ENCODE data around the gene GPC6. TPM values are rescaled to one million over a fixed set of nuclear protein-coding genes. Genes with fewer than 3 reads are reported as not detected.

GPC6 gene
- total and polyA plus RNA-seq, 4 donors, result 5.0 to 37.4 (median 18.9) TPM

- 31 to 44% methylated on average over 3 of the region's 3 CpGs for WGBS, 2 donors
- Histone ChIP-seq H3K27ac (ENCODE audit: low read depth in 1 of 2, low read length in 2 of 2) (no peak overlapping the region), H3K27me3 (ENCODE audit: control insufficient read depth in 1 of 2, insufficient read depth in 2 of 2, low read length in 1 of 2) (no peaks in the 10 kb centered on the region), H3K36me3 (ENCODE audit: control insufficient read depth in 1 of 2, insufficient read depth in 2 of 2, low read length in 1 of 2) (no peaks in the 10 kb centered on the region), H3K4me1 (ENCODE audit: control insufficient read depth in 1 of 2, insufficient read depth in 2 of 2, low read length in 2 of 2) (peaks cover 0 to 2% of the 10 kb centered on the region in 2 donors), H3K9me3 (ENCODE audit: control insufficient read depth, low read length) (no peaks in the 10 kb centered on the region), H3K4me3 (ENCODE audit: low read length in 2 of 2) (no peak overlapping the region)
- DNase-seq (no peak), ATAC-seq (ENCODE audit: low FRiP score) (no peak)
- intact Hi-C loops (cut with DNase I), result no loop called here
Observed at GRCh38 chr13:93554514-93554913, 327.9 kb downstream of the GPC6 start.

GRCh38 chr13:93558637-93559036 is 332.0 kb downstream of the GPC6 start:
- intact Hi-C loops (cut with DNase I), result no loop called here
- Histone ChIP-seq H3K36me3 (ENCODE audit: control insufficient read depth in 1 of 2, insufficient read depth in 2 of 2, low read length in 1 of 2) (no peaks in the 10 kb centered on the region), H3K27me3 (ENCODE audit: control insufficient read depth in 1 of 2, insufficient read depth in 2 of 2, low read length in 1 of 2) (no peaks in the 10 kb centered on the region), H3K4me1 (ENCODE audit: control insufficient read depth in 1 of 2, insufficient read depth in 2 of 2, low read length in 2 of 2) (peaks cover 0 to 2% of the 10 kb centered on the region in 2 donors), H3K9me3 (ENCODE audit: control insufficient read depth, low read length) (no peaks in the 10 kb centered on the region), H3K27ac (ENCODE audit: low read depth in 1 of 2, low read length in 2 of 2) (no peak overlapping the region), H3K4me3 (ENCODE audit: low read length in 2 of 2) (no peak overlapping the region)
- 67 to 70% methylated on average over 3 of the region's 3 CpGs for WGBS, 2 donors
- ATAC-seq (ENCODE audit: low FRiP score) (no peak), DNase-seq (no peak)

GRCh38 chr13:93559718-93560117 is 333.1 kb downstream of the GPC6 start:
- H3K9me3 ChIP-seq (ENCODE audit: control insufficient read depth, low read length), result no peaks in the 10 kb centered on the region
- H3K27me3 ChIP-seq (ENCODE audit: control insufficient read depth in 1 of 2, insufficient read depth in 2 of 2, low read length in 1 of 2), result no peaks in the 10 kb centered on the region
- H3K4me1 ChIP-seq (ENCODE audit: control insufficient read depth in 1 of 2, insufficient read depth in 2 of 2, low read length in 2 of 2), result no peaks in the 10 kb centered on the region
- H3K36me3 ChIP-seq (ENCODE audit: control insufficient read depth in 1 of 2, insufficient read depth in 2 of 2, low read length in 1 of 2), result no peaks in the 10 kb centered on the region
- no peak overlapping the region for H3K27ac ChIP-seq (ENCODE audit: low read depth in 1 of 2, low read length in 2 of 2)
- intact Hi-C loops (cut with DNase I), result no loop called here
- DNase-seq (no peak), ATAC-seq (ENCODE audit: low FRiP score) (no peak)
- WGBS, 2 donors, result 78 to 82% methylated on average over 3 of the region's 3 CpGs
- H3K4me3 ChIP-seq (ENCODE audit: low read length in 2 of 2), result no peak overlapping the region

- WGBS, 2 donors, result 86 to 88% methylated on average over 4 of the region's 4 CpGs
- H3K27ac ChIP-seq (ENCODE audit: low read depth in 1 of 2, low read length in 2 of 2), result no peak overlapping the region
- intact Hi-C loops (cut with DNase I), result no loop called here
- no peak overlapping the region for H3K4me3 ChIP-seq (ENCODE audit: low read length in 2 of 2)
- H3K9me3 ChIP-seq (ENCODE audit: control insufficient read depth, low read length), result no peaks in the 10 kb centered on the region
- DNase-seq, result no peak
- no peaks in the 10 kb centered on the region for H3K4me1 ChIP-seq (ENCODE audit: control insufficient read depth in 1 of 2, insufficient read depth in 2 of 2, low read length in 2 of 2)
- no peaks in the 10 kb centered on the region for H3K36me3 ChIP-seq (ENCODE audit: control insufficient read depth in 1 of 2, insufficient read depth in 2 of 2, low read length in 1 of 2)
- no peaks in the 10 kb centered on the region for H3K27me3 ChIP-seq (ENCODE audit: control insufficient read depth in 1 of 2, insufficient read depth in 2 of 2, low read length in 1 of 2)
- ATAC-seq (ENCODE audit: low FRiP score), result no peak
Observed at GRCh38 chr13:93561576-93562225, 335.1 kb downstream of the GPC6 start.

GRCh38 chr13:93562676-93563075 is 336.1 kb downstream of the GPC6 start:
- no peaks in the 10 kb centered on the region for H3K9me3 ChIP-seq (ENCODE audit: control insufficient read depth, low read length)
- intact Hi-C loops (cut with DNase I), result no loop called here
- no peak overlapping the region for H3K4me3 ChIP-seq (ENCODE audit: low read length in 2 of 2)
- no peak for ATAC-seq (ENCODE audit: low FRiP score)
- WGBS, 2 donors, result 94 to 95% methylated on average over 1 of the region's 1 CpG
- no peak overlapping the region for H3K27ac ChIP-seq (ENCODE audit: low read depth in 1 of 2, low read length in 2 of 2)
- no peaks in the 10 kb centered on the region for H3K36me3 ChIP-seq (ENCODE audit: control insufficient read depth in 1 of 2, insufficient read depth in 2 of 2, low read length in 1 of 2)
- no peaks in the 10 kb centered on the region for H3K27me3 ChIP-seq (ENCODE audit: control insufficient read depth in 1 of 2, insufficient read depth in 2 of 2, low read length in 1 of 2)
- DNase-seq, result no peak
- no peaks in the 10 kb centered on the region for H3K4me1 ChIP-seq (ENCODE audit: control insufficient read depth in 1 of 2, insufficient read depth in 2 of 2, low read length in 2 of 2)

- no peak for ATAC-seq (ENCODE audit: low FRiP score)
- H3K27ac ChIP-seq (ENCODE audit: low read depth in 1 of 2, low read length in 2 of 2), result no peak overlapping the region
Observed at GRCh38 chr13:93577105-93577504, 350.5 kb downstream of the GPC6 start.

GRCh38 chr13:93589788-93590187 is 363.2 kb downstream of the GPC6 start:
- no peak for DNase-seq
- Histone ChIP-seq H3K36me3 (ENCODE audit: control insufficient read depth in 1 of 2, insufficient read depth in 2 of 2, low read length in 1 of 2) (no peaks in the 10 kb centered on the region), H3K27me3 (ENCODE audit: control insufficient read depth in 1 of 2, insufficient read depth in 2 of 2, low read length in 1 of 2) (no peaks in the 10 kb centered on the region), H3K4me1 (ENCODE audit: control insufficient read depth in 1 of 2, insufficient read depth in 2 of 2, low read length in 2 of 2) (no peaks in the 10 kb centered on the region), H3K4me3 (ENCODE audit: low read length in 2 of 2) (no peak overlapping the region), H3K27ac (ENCODE audit: low read depth in 1 of 2, low read length in 2 of 2) (no peak overlapping the region), H3K9me3 (ENCODE audit: control insufficient read depth, low read length) (peaks cover 2% of the 10 kb centered on the region)
- no peak for ATAC-seq (ENCODE audit: low FRiP score)
- intact Hi-C loops (cut with DNase I), result no loop called here

More at GRCh38 chr13:93577105-93577504, 350.5 kb downstream of the GPC6 start:
- intact Hi-C loops (cut with DNase I), result no loop called here
- 59 to 69% methylated on average over 2 of the region's 2 CpGs for WGBS, 2 donors
- no peak for DNase-seq
- H3K9me3 ChIP-seq (ENCODE audit: control insufficient read depth, low read length), result no peaks in the 10 kb centered on the region
- no peak overlapping the region for H3K4me3 ChIP-seq (ENCODE audit: low read length in 2 of 2)
- no peaks in the 10 kb centered on the region for H3K27me3 ChIP-seq (ENCODE audit: control insufficient read depth in 1 of 2, insufficient read depth in 2 of 2, low read length in 1 of 2)
- H3K36me3 ChIP-seq (ENCODE audit: control insufficient read depth in 1 of 2, insufficient read depth in 2 of 2, low read length in 1 of 2), result no peaks in the 10 kb centered on the region
- no peaks in the 10 kb centered on the region for H3K4me1 ChIP-seq (ENCODE audit: control insufficient read depth in 1 of 2, insufficient read depth in 2 of 2, low read length in 2 of 2)

GRCh38 chr13:93603043-93603442 is 376.4 kb downstream of the GPC6 start:
- ATAC-seq (ENCODE audit: low FRiP score) (no peak), DNase-seq (peak; percentile 61 to 67)
- WGBS, 2 donors, result 51 to 56% methylated on average over 2 of the region's 2 CpGs

GRCh38 chr13:93614776-93615175 is 388.2 kb downstream of the GPC6 start:
- no peaks in the 10 kb centered on the region for H3K36me3 ChIP-seq (ENCODE audit: control insufficient read depth in 1 of 2, insufficient read depth in 2 of 2, low read length in 1 of 2)
- intact Hi-C loops (cut with DNase I), result no loop called here
- H3K9me3 ChIP-seq (ENCODE audit: control insufficient read depth, low read length), result no peaks in the 10 kb centered on the region
- DNase-seq, result no peak
- no peak overlapping the region for H3K4me3 ChIP-seq (ENCODE audit: low read length in 2 of 2)
- H3K27me3 ChIP-seq (ENCODE audit: control insufficient read depth in 1 of 2, insufficient read depth in 2 of 2, low read length in 1 of 2), result no peaks in the 10 kb centered on the region
- ATAC-seq (ENCODE audit: low FRiP score), result no peak
- H3K4me1 ChIP-seq (ENCODE audit: control insufficient read depth in 1 of 2, insufficient read depth in 2 of 2, low read length in 2 of 2), result no peaks in the 10 kb centered on the region
- no peak overlapping the region for H3K27ac ChIP-seq (ENCODE audit: low read depth in 1 of 2, low read length in 2 of 2)
- WGBS, 2 donors, result 61 to 76% methylated on average over 1 of the region's 1 CpG

More at GRCh38 chr13:93603043-93603442, 376.4 kb downstream of the GPC6 start:
- no peak overlapping the region for H3K27ac ChIP-seq (ENCODE audit: low read depth in 1 of 2, low read length in 2 of 2)
- intact Hi-C loops (cut with DNase I), result no loop called here
- no peaks in the 10 kb centered on the region for H3K4me1 ChIP-seq (ENCODE audit: control insufficient read depth in 1 of 2, insufficient read depth in 2 of 2, low read length in 2 of 2)
- H3K27me3 ChIP-seq (ENCODE audit: control insufficient read depth in 1 of 2, insufficient read depth in 2 of 2, low read length in 1 of 2), result no peaks in the 10 kb centered on the region
- no peaks in the 10 kb centered on the region for H3K9me3 ChIP-seq (ENCODE audit: control insufficient read depth, low read length)
- no peaks in the 10 kb centered on the region for H3K36me3 ChIP-seq (ENCODE audit: control insufficient read depth in 1 of 2, insufficient read depth in 2 of 2, low read length in 1 of 2)
- H3K4me3 ChIP-seq (ENCODE audit: low read length in 2 of 2), result no peak overlapping the region
